Immature natural killer cell (primary cell): ENCODE measurements around the gene RAB1A. TPM values are rescaled to one million over a fixed set of nuclear protein-coding genes. Genes with fewer than 3 reads are reported as not detected.

Experiments used
- DNase-seq, 3 donors: peaks; one replicate each; pipeline ENCODE4 v3.0.0; 2022; ENCODE audit warnings: mixed read lengths in 1 of 3
- H3K27ac Mint-ChIP-seq, 6 donors: one replicate each; pipeline ENCODE4 v1.8.0; 2020; ENCODE audit warnings: mixed read lengths in 6 of 6, mild to moderate bottlenecking in 5 of 6, inconsistent platforms in 4 of 6, moderate library complexity in 3 of 6
- H3K27me3 Mint-ChIP-seq, 3 donors: one replicate each; pipeline ENCODE4 v1.8.0; 2020 to 2021; ENCODE audit warnings: low read depth in 3 of 3, mild to moderate bottlenecking in 3 of 3, mixed read lengths in 3 of 3, moderate library complexity in 3 of 3, inconsistent platforms in 1 of 3
- H3K36me3 Mint-ChIP-seq, 3 donors: one replicate each; pipeline ENCODE4 v1.8.0; 2020; ENCODE audit warnings: mixed read lengths in 3 of 3, inconsistent platforms in 2 of 3, mild to moderate bottlenecking in 2 of 3
- H3K4me1 Mint-ChIP-seq, 2 donors: one replicate each; pipeline ENCODE4 v1.8.0; 2020; ENCODE audit warnings: inconsistent platforms in 2 of 2, mild to moderate bottlenecking in 2 of 2, mixed read lengths in 2 of 2, moderate library complexity in 1 of 2
- H3K4me3 Mint-ChIP-seq, 5 donors: one replicate each; pipeline ENCODE4 v1.8.0; 2020; ENCODE audit warnings: mild to moderate bottlenecking in 5 of 5, mixed read lengths in 5 of 5, inconsistent platforms in 3 of 5, moderate library complexity in 3 of 5
- H3K9me3 Mint-ChIP-seq, 6 donors: one replicate each; pipeline ENCODE4 v1.8.0; 2020; ENCODE audit warnings: mild to moderate bottlenecking in 6 of 6, mixed read lengths in 6 of 6, inconsistent platforms in 4 of 6, moderate library complexity in 3 of 6
- polyA plus RNA-seq, 3 donors: library from polyadenylated mRNA; unstranded; fragments of 300-500 nt; fragmentation: Illumina TruSeq; gene quantifications; one replicate each; pipeline ENCODE4 v1.2.3, GENCODE V29; 2021

RAB1A gene
- polyA plus RNA-seq, 3 donors from 2014 or later = 32.7 to 84.7 (median 43.8) TPM

GRCh38 chr2:65098741-65099140 lies 31.2 kb downstream of the RAB1A start:
- Mint-ChIP-seq H3K4me1 (peaks cover 13 to 51% of the 10 kb centered on the region in 2 donors), H3K4me3 (no peak overlapping the region), H3K9me3 (no peaks in the 10 kb centered on the region), H3K27me3 (peaks cover 0 to 7% (median 3%) of the 10 kb centered on the region in 3 donors), H3K27ac (peak overlapping the region in 3 of 6 donors; percentile 39 to 65 (median 49)), H3K36me3 (peaks cover 7 to 26% (median 8%) of the 10 kb centered on the region in 3 donors)
- DNase-seq = no peak

- Mint-ChIP-seq H3K27ac (peak overlapping the region in 2 of 6 donors; percentile 28 to 60), H3K4me1 (peaks cover 18 to 57% of the 10 kb centered on the region in 2 donors), H3K36me3 (peaks cover 12 to 31% (median 13%) of the 10 kb centered on the region in 3 donors), H3K4me3 (no peak overlapping the region), H3K27me3 (peaks cover 0 to 7% (median 3%) of the 10 kb centered on the region in 3 donors), H3K9me3 (no peaks in the 10 kb centered on the region)
- DNase-seq = no peak
These were observed 32.1 kb downstream of the RAB1A start for GRCh38 chr2:65097844-65098243.

GRCh38 chr2:65096948-65097347 lies 33.0 kb downstream of the RAB1A start:
- peaks cover 16 to 35% (median 16%) of the 10 kb centered on the region in 3 donors for H3K36me3 Mint-ChIP-seq
- H3K27me3 Mint-ChIP-seq = peaks cover 0 to 9% (median 2%) of the 10 kb centered on the region in 3 donors
- no peaks in the 10 kb centered on the region for H3K9me3 Mint-ChIP-seq
- H3K4me1 Mint-ChIP-seq = peaks cover 23 to 62% of the 10 kb centered on the region in 2 donors
- H3K4me3 Mint-ChIP-seq = no peak overlapping the region
- no peak for DNase-seq
- H3K27ac Mint-ChIP-seq = peak overlapping the region in 2 of 6 donors; percentile 50 to 53

GRCh38 chr2:65093211-65093610 lies 36.7 kb downstream of the RAB1A start:
- DNase-seq = no peak
- Mint-ChIP-seq H3K27ac (peak overlapping the region in 4 of 6 donors; percentile 13 to 77 (median 58)), H3K4me1 (peaks cover 23 to 66% of the 10 kb centered on the region in 2 donors), H3K9me3 (no peaks in the 10 kb centered on the region), H3K36me3 (peaks cover 13 to 45% (median 28%) of the 10 kb centered on the region in 3 donors), H3K27me3 (peaks cover 0 to 6% (median 3%) of the 10 kb centered on the region in 3 donors), H3K4me3 (no peak overlapping the region)

GRCh38 chr2:65092791-65093190 lies 37.1 kb downstream of the RAB1A start:
- Mint-ChIP-seq H3K27me3 (peaks cover 0 to 6% (median 4%) of the 10 kb centered on the region in 3 donors), H3K36me3 (peaks cover 13 to 46% (median 28%) of the 10 kb centered on the region in 3 donors), H3K4me1 (peaks cover 23 to 66% of the 10 kb centered on the region in 2 donors), H3K27ac (peak overlapping the region; percentile 4 to 82 (median 60)), H3K4me3 (no peak overlapping the region), H3K9me3 (no peaks in the 10 kb centered on the region)
- no peak for DNase-seq

- H3K9me3 Mint-ChIP-seq = no peaks in the 10 kb centered on the region
- no peak overlapping the region for H3K4me3 Mint-ChIP-seq
- H3K36me3 Mint-ChIP-seq = peaks cover 0 to 41% (median 26%) of the 10 kb centered on the region in 3 donors
- peaks cover 2% of the 10 kb centered on the region in 3 donors for H3K27me3 Mint-ChIP-seq
- peaks cover 9 to 38% of the 10 kb centered on the region in 2 donors for H3K4me1 Mint-ChIP-seq
- no peak for DNase-seq
- H3K27ac Mint-ChIP-seq = peak overlapping the region in 1 of 6 donors; percentile 17
These were observed 44.8 kb downstream of the RAB1A start for GRCh38 chr2:65085148-65085547.

GRCh38 chr2:65081232-65081685 lies 48.6 kb downstream of the RAB1A start:
- Mint-ChIP-seq H3K4me1 (peaks cover 6 to 7% of the 10 kb centered on the region in 2 donors), H3K27me3 (peaks cover 2 to 5% (median 4%) of the 10 kb centered on the region in 3 donors), H3K36me3 (peaks cover 0 to 31% (median 21%) of the 10 kb centered on the region in 3 donors), H3K27ac (peak overlapping the region in 2 of 6 donors; percentile 44 to 51), H3K4me3 (peak overlapping the region in 1 of 5 donors; percentile 27), H3K9me3 (no peaks in the 10 kb centered on the region)
- no peak for DNase-seq

- Mint-ChIP-seq H3K27ac (peak overlapping the region in 1 of 6 donors; percentile 46), H3K9me3 (no peaks in the 10 kb centered on the region), H3K36me3 (peaks cover 0 to 24% (median 15%) of the 10 kb centered on the region in 3 donors), H3K4me3 (no peak overlapping the region), H3K27me3 (peaks cover 2 to 5% (median 4%) of the 10 kb centered on the region in 3 donors), H3K4me1 (peaks cover 0 to 4% of the 10 kb centered on the region in 2 donors)
- DNase-seq = no peak
These were observed 50.9 kb downstream of the RAB1A start for GRCh38 chr2:65079017-65079416.

- Mint-ChIP-seq H3K27me3 (peaks cover 3 to 4% (median 4%) of the 10 kb centered on the region in 3 donors), H3K4me1 (peaks cover 0 to 4% of the 10 kb centered on the region in 2 donors), H3K36me3 (peaks cover 0 to 18% (median 11%) of the 10 kb centered on the region in 3 donors), H3K4me3 (no peak overlapping the region), H3K9me3 (no peaks in the 10 kb centered on the region), H3K27ac (peak overlapping the region in 1 of 6 donors; percentile 40)
- DNase-seq = no peak
These were observed 52.0 kb downstream of the RAB1A start for GRCh38 chr2:65077898-65078297.

- H3K27me3 Mint-ChIP-seq = peaks cover 3 to 5% (median 4%) of the 10 kb centered on the region in 3 donors
- no peaks in the 10 kb centered on the region for H3K4me1 Mint-ChIP-seq
- H3K36me3 Mint-ChIP-seq = peaks cover 0 to 7% (median 4%) of the 10 kb centered on the region in 3 donors
- no peaks in the 10 kb centered on the region for H3K9me3 Mint-ChIP-seq
- H3K27ac Mint-ChIP-seq = peak overlapping the region in 1 of 6 donors; percentile 15
- DNase-seq = no peak
- H3K4me3 Mint-ChIP-seq = no peak overlapping the region
These were observed 53.6 kb downstream of the RAB1A start for GRCh38 chr2:65076345-65076710.

- Mint-ChIP-seq H3K4me1 (no peaks in the 10 kb centered on the region), H3K36me3 (peaks cover 0 to 4% (median 4%) of the 10 kb centered on the region in 3 donors), H3K27me3 (peaks cover 3 to 4% (median 4%) of the 10 kb centered on the region in 3 donors), H3K4me3 (no peak overlapping the region), H3K27ac (peak overlapping the region in 2 of 6 donors; percentile 24 to 34), H3K9me3 (no peaks in the 10 kb centered on the region)
- no peak for DNase-seq
These were observed 54.1 kb downstream of the RAB1A start for GRCh38 chr2:65075605-65076344.

- H3K4me3 Mint-ChIP-seq = no peak overlapping the region
- H3K36me3 Mint-ChIP-seq = peaks cover 0 to 4% (median 2%) of the 10 kb centered on the region in 3 donors
- peaks cover 3 to 8% (median 4%) of the 10 kb centered on the region in 3 donors for H3K27me3 Mint-ChIP-seq
- DNase-seq = no peak
- no peaks in the 10 kb centered on the region for H3K9me3 Mint-ChIP-seq
- H3K4me1 Mint-ChIP-seq = no peaks in the 10 kb centered on the region
- peak overlapping the region in 1 of 6 donors; percentile 34 for H3K27ac Mint-ChIP-seq
These were observed 54.7 kb downstream of the RAB1A start for GRCh38 chr2:65075176-65075575.

GRCh38 chr2:65073879-65074565 lies 55.9 kb downstream of the RAB1A start:
- H3K27ac Mint-ChIP-seq = peak overlapping the region in 2 of 6 donors; percentile 26 to 50
- H3K4me3 Mint-ChIP-seq = no peak overlapping the region
- no peaks in the 10 kb centered on the region for H3K4me1 Mint-ChIP-seq
- peaks cover 0 to 4% (median 0%) of the 10 kb centered on the region in 3 donors for H3K36me3 Mint-ChIP-seq
- H3K27me3 Mint-ChIP-seq = peaks cover 3 to 5% (median 4%) of the 10 kb centered on the region in 3 donors
- DNase-seq = no peak
- no peaks in the 10 kb centered on the region for H3K9me3 Mint-ChIP-seq
